Endothelial cell of umbilical vein (primary cell): ENCODE data around the gene FALEC. TPM values are rescaled to one million over a fixed set of nuclear protein-coding genes. Genes with fewer than 3 reads are reported as not detected.

Experiments used
- BruUV-seq: library from RNA; stranded (reverse); fragments of 400-500 nt; replicated peaks from 2 replicates; lab custom pipeline; 2021; lab: Mats Ljungman, UMichigan
- CTCF ChIA-PET: fragments of 300-600, 350-600 bp; sonication (Branson Sonifier 250); formaldehyde crosslinking; loops from one replicate; lab custom pipeline; 2021; ENCODE audit warnings: antibody characterized with exemption, inconsistent platforms; lab: Charles Lee
- POLR2A ChIA-PET: fragments of 300-600, 350-600 bp; sonication (Branson Sonifier 250); formaldehyde crosslinking; loops from one replicate; lab custom pipeline; 2021; ENCODE audit warnings: antibody characterized with exemption, inconsistent platforms; lab: Charles Lee
- DNase-seq: peaks from one replicate; pipeline ENCODE4 v3.0.0-alpha.2; 2011; ENCODE audit warnings: low read depth, low spot score
- FAIRE-seq: peaks from 2 replicates; lab custom pipeline; 2011; peaks lifted over from hg19 to GRCh38; lab: Jason Lieb, UNC
- H2AFZ ChIP-seq: 2 replicates; pipeline ENCODE4 v1.6.0; 2012; ENCODE audit warnings: low read depth, low read length, control low read depth, inconsistent platforms
- H3K27ac ChIP-seq: 2 replicates; pipeline ENCODE4 v1.5.1; 2011; ENCODE audit warnings: low read depth, mild to moderate bottlenecking, control low read depth, low read length, moderate library complexity; ENCODE audit not compliant: insufficient read depth
- H3K27me3 ChIP-seq, 2 experiments: 2 replicates each; pipeline versions ENCODE4 v1.6.0 to v1.6.1; 2011; ENCODE audit warnings: low read length in 2 of 2, mixed read lengths in 1 of 2; ENCODE audit not compliant: control insufficient read depth in 2 of 2, insufficient read depth in 2 of 2
- H3K36me3 ChIP-seq, 2 experiments: 2 replicates in 1 of 2; 3 replicates in 1 of 2; pipeline ENCODE4 v1.5.1; 2011; ENCODE audit warnings: low read length in 2 of 2, mild to moderate bottlenecking in 1 of 2, moderate library complexity in 1 of 2; ENCODE audit not compliant: control insufficient read depth in 2 of 2, insufficient read depth in 2 of 2; ENCODE audit errors: extremely low read depth in 1 of 2
- H3K4me1 ChIP-seq: 3 replicates; pipeline ENCODE4 v1.5.1; 2011; ENCODE audit warnings: mild to moderate bottlenecking, low read length; ENCODE audit not compliant: control insufficient read depth, insufficient read depth; ENCODE audit errors: extremely low read depth
- H3K4me2 ChIP-seq: 2 replicates; pipeline ENCODE4 v1.6.1; 2011; ENCODE audit warnings: low read length, control low read depth, mixed read lengths; ENCODE audit not compliant: insufficient read depth
- H3K4me3 ChIP-seq, 3 experiments: fragments of 200-600 bp in 1 of 3; sonication (generic), shearing (Covaris generic) in 1 of 3; replicated peaks in 1 of 3; 2 replicates each; pipeline ENCODE4 v1.5.1; 2011 to 2016; ENCODE audit warnings: control low read depth in 3 of 3, low read length in 3 of 3, mild to moderate bottlenecking in 2 of 3, inconsistent platforms in 1 of 3, low read depth in 1 of 3, moderate library complexity in 1 of 3; ENCODE audit not compliant: insufficient read depth in 1 of 3
- H3K79me2 ChIP-seq: 2 replicates; pipeline ENCODE4 v1.6.0; 2012; ENCODE audit warnings: low read length, inconsistent platforms; ENCODE audit not compliant: control insufficient read depth, insufficient read depth
- H3K9ac ChIP-seq: replicated peaks from 2 replicates; pipeline ENCODE3; 2011; ENCODE audit warnings: low read length, control low read depth; ENCODE audit not compliant: insufficient read depth; ENCODE audit errors: extremely low read depth
- H3K9me1 ChIP-seq: replicated peaks from 3 replicates; pipeline ENCODE4 v1.6.0; 2011; ENCODE audit warnings: mild to moderate bottlenecking, low read length; ENCODE audit not compliant: control insufficient read depth, insufficient read depth; ENCODE audit errors: extremely low read depth
- H3K9me3 ChIP-seq: replicated peaks from 2 replicates; pipeline ENCODE4 v1.5.1; 2012; ENCODE audit warnings: low read length, inconsistent platforms; ENCODE audit not compliant: control insufficient read depth, insufficient read depth
- H4K20me1 ChIP-seq: replicated peaks from 2 replicates; pipeline ENCODE3; 2011; ENCODE audit warnings: mild to moderate bottlenecking, low read length; ENCODE audit not compliant: control insufficient read depth, insufficient read depth; ENCODE audit errors: extremely low read depth
- EZH2 ChIP-seq: IDR thresholded peaks from 2 replicates; pipeline ENCODE4 v1.6.1; 2012; ENCODE audit warnings: borderline replicate concordance, low read depth, mild to moderate bottlenecking, moderate library complexity, low read length, inconsistent platforms; ENCODE audit not compliant: severe bottlenecking
- FOS ChIP-seq: IDR thresholded peaks from 2 replicates; pipeline ENCODE4 v1.6.1; 2011; ENCODE audit warnings: mild to moderate bottlenecking, low read length, moderate library complexity, borderline replicate concordance; ENCODE audit not compliant: insufficient read depth
- GATA2 ChIP-seq: IDR thresholded peaks from 2 replicates; pipeline ENCODE4 v1.7.0; 2011; ENCODE audit warnings: low read depth, mild to moderate bottlenecking, moderate library complexity, mixed read lengths, low read length; ENCODE audit not compliant: insufficient read length, insufficient read depth
- JUN ChIP-seq: IDR thresholded peaks from 2 replicates; pipeline ENCODE4 v1.6.1; 2011; ENCODE audit warnings: borderline replicate concordance, low read depth; ENCODE audit not compliant: insufficient read length, insufficient read depth
- MAX ChIP-seq: IDR thresholded peaks from 2 replicates; pipeline ENCODE4 v1.6.1; 2011; ENCODE audit not compliant: insufficient read depth, insufficient read length
- MYC ChIP-seq: IDR thresholded peaks from one replicate; pipeline ENCODE4 v1.6.1; 2011; ENCODE audit warnings: mild to moderate bottlenecking, low read depth, low read length
- POLR2A ChIP-seq: IDR thresholded peaks from 2 replicates; pipeline ENCODE4 v1.6.1; 2012; ENCODE audit warnings: low read depth, mild to moderate bottlenecking, control low read depth, low read length
- POLR2AphosphoS5 ChIP-seq: IDR thresholded peaks from 2 replicates; pipeline ENCODE4 v1.6.1; 2012; ENCODE audit warnings: low read depth, mild to moderate bottlenecking, control low read depth, low read length, moderate library complexity; ENCODE audit not compliant: insufficient read depth
- dilution Hi-C: fragments of 300-500 bp; cut with MboI; formaldehyde crosslinking; loops from one replicate; pipeline ENCODE4 v1.15.0; 2019; ENCODE audit warnings: low sequenced_read_pairs; ENCODE audit not compliant: extremely low pct_ligation_motif_present
- intact Hi-C: fragments of 100-400 bp; cut with micrococcal nuclease; formaldehyde crosslinking; loops from one replicate; pipeline ENCODE4 v1.10.0; 2022
- polyA plus RNA-seq, 4 experiments: library from polyadenylated mRNA; depleted of rRNA in 3 of 4; stranded (reverse) in 3 of 4; unstranded in 1 of 4; fragments of >200 nt; gene quantifications; 2 replicates each; pipeline versions ENCODE4 v1.2.1 to v1.2.3, GENCODE V29; 2011 to 2012; ENCODE audit warnings: missing spikeins in 1 of 4
- total RNA-seq: library from RNA; stranded (reverse); gene quantifications from 2 replicates; pipeline ENCODE4 v1.2.3, GENCODE V29; 2021
- TF ChIP-seq, protein P1 (sequence below), 2 donors: IDR thresholded peaks; 1 replicate in 1 of 2; 2 replicates in 1 of 2; pipeline ENCODE4 v1.5.1; 2011; ENCODE audit warnings: low read length in 2 of 2, mild to moderate bottlenecking in 2 of 2, moderate library complexity in 2 of 2, control low read depth in 1 of 2, inconsistent platforms in 1 of 2, low read depth in 1 of 2; ENCODE audit not compliant: insufficient read depth in 1 of 2; ENCODE audit errors: extremely low read depth in 1 of 2

Gene FALEC
- total and polyA plus RNA-seq, 2 donors (not counting 3 experiments of a cell fraction or from before 2014, with no cell fraction given): not detected

DNA sequence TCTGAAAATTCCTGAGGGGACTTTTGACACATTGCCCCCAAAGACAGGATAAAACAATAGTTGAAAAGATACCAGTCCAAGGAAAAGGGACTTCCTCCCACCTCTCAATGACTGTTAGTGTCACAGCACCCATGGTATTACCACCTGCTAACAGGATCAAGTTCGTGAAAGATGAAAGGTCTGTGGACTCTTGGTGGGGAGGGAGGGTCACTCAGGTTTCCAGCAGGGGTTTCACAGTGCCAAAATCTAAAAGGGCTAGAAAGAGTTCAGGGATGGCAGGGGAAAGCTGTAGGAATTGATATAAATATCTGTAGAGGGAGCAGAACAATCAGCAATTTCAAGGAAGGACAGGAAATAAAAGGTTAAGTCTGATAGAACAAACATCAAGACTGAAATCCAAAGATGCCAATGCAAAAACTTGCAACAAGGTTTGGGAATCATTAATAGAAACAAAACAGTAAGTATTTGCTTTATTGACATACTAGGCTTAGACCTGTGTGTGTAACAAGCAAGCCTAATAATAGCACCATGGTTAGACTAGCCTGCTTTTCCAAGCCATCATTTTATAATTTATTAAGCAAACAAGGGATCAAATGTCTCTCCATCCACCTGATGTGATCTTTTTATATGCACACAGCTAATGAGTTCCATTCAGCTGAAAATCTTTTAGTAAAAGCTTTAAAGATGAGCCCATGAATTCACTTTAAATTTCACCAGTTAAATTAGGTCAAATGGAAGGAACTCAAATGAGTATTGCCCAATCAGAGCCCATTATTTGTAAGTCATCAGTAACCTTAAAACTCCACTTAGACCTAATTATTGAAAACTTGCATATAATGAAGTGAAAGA is 60.2 kb downstream of the FALEC start:
- H3K4me2 ChIP-seq: peak overlapping the region; percentile 87
- H3K27me3 ChIP-seq: no peaks in the 10 kb centered on the region
- H3K9ac ChIP-seq: peak overlapping the region; percentile 97
- BruUV-seq: no TSS peak
- no peak overlapping the region for H2AFZ ChIP-seq
- peaks cover 36% of the 10 kb centered on the region for H4K20me1 ChIP-seq
- H3K79me2 ChIP-seq: peaks cover 77% of the 10 kb centered on the region
- peaks cover 17 to 39% of the 10 kb centered on the region in 2 experiments for H3K36me3 ChIP-seq
- peaks cover 35% of the 10 kb centered on the region for H3K4me1 ChIP-seq
- H3K4me3 ChIP-seq: peak overlapping the region; percentile 91 to 99 (median 92)
- DNase-seq (no peak), FAIRE-seq (no peak)
- intact Hi-C loops (loop anchor here (5.0 kb wide), 1 partner anchor 237 kb away; no protein-coding TSS in a partner anchor), dilution Hi-C loops (loop anchor here (10.0 kb wide), 1 partner anchor 89 kb away; no protein-coding TSS in a partner anchor)
- no peaks in the 10 kb centered on the region for H3K9me1 ChIP-seq
- peak overlapping the region; percentile 50 for H3K27ac ChIP-seq
- POLR2A ChIA-PET: interaction anchor here (1.4 to 1.7 kb wide), 3 partner anchors 11 to 44 kb away, joined by 4 to 6 read pairs (median 4); no protein-coding TSS in a partner anchor
- H3K9me3 ChIP-seq: no peaks in the 10 kb centered on the region
- CTCF ChIA-PET: interaction anchor here (10.3 to 13.4 kb wide), 2 partner anchors 13 to 45 kb away, joined by 147 to 184 read pairs; no protein-coding TSS in a partner anchor
- TF ChIP-seq EZH2 (no peak), JUN (no peak), POLR2A (no peak), POLR2AphosphoS5 (no peak), MYC (no peak), MAX (no peak), GATA2 (no peak), FOS (no peak)
- TF ChIP-seq, protein P1, sequence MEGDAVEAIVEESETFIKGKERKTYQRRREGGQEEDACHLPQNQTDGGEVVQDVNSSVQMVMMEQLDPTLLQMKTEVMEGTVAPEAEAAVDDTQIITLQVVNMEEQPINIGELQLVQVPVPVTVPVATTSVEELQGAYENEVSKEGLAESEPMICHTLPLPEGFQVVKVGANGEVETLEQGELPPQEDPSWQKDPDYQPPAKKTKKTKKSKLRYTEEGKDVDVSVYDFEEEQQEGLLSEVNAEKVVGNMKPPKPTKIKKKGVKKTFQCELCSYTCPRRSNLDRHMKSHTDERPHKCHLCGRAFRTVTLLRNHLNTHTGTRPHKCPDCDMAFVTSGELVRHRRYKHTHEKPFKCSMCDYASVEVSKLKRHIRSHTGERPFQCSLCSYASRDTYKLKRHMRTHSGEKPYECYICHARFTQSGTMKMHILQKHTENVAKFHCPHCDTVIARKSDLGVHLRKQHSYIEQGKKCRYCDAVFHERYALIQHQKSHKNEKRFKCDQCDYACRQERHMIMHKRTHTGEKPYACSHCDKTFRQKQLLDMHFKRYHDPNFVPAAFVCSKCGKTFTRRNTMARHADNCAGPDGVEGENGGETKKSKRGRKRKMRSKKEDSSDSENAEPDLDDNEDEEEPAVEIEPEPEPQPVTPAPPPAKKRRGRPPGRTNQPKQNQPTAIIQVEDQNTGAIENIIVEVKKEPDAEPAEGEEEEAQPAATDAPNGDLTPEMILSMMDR (IDR thresholded peaks at IDR 0.05; ENCODE audit: extremely low read depth in 1 of 2, insufficient read depth in 1 of 2, low read depth in 1 of 2, low read length in 2 of 2): no peak
